ENCODE results near the gene CEP126. TPM values are rescaled to one million over a fixed set of nuclear protein-coding genes. Genes with fewer than 3 reads are reported as not detected.

The CEP126 gene
- total RNA-seq, 6 donors from 2014 or later: 2.0 to 33.4 (median 8.0) TPM

DNA sequence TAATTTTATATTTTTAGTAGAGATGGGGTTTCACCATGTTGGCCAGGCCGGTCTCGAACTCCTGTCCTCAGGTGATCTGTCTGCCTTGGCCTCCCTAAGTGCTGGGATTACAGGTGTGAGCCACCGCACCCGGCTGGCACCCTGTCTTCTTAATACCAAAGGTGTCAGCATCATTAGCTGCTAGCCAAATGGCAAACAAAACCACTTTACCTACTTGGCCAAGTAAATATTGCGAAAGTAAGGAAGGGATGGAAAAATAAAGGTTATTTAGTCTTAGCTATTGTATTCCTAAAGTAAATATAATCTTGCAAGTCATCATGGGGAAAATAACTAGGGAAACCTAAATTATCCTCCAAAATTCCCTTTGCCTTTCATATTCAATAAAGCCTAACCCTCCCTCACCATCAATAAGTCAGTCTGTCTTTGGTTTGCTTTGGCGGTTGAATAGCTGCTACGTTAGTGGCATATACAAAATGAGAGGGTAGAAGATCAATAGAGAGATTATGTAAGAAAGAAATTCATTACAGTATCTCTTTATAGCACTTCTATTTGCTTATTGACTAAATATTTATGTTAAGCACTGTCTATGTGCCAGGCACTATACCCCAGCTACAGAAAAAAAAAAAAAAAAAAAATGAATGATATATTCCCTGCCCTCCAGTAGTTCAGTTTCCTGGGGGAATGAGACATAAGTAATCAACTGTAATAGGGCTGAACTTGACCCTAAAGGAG, 92.2 kb downstream of the CEP126 start:
- no peaks in the 10 kb centered on the region for H3K9me3 ChIP-seq
- H3K27ac ChIP-seq: peak overlapping the region; percentile 57 to 74 (median 64)
- TF ChIP-seq POLR2A (IDR thresholded peaks at IDR 0.05) (no peak), EP300 (IDR thresholded peaks at IDR 0.05) (peak in 1 of 4 donors; percentile 49)
- ATAC-seq (ENCODE audit: low FRiP score in 2 of 2): no peak
- no peaks in the 10 kb centered on the region for H3K27me3 ChIP-seq
- 78 to 79% methylated on average over 7 of the region's 7 CpGs for WGBS, 2 donors
- H3K36me3 ChIP-seq: no peaks in the 10 kb centered on the region
- DNase-seq: peak in 1 of 2 donors; percentile 48
- H3K4me3 ChIP-seq: no peak overlapping the region
- H3K4me1 ChIP-seq: peaks cover 7 to 20% (median 14%) of the 10 kb centered on the region in 4 donors

GRCh38 chr11:102007567-102008437, 93.0 kb downstream of the CEP126 start:
- Histone ChIP-seq H3K9me3 (no peaks in the 10 kb centered on the region), H3K36me3 (no peaks in the 10 kb centered on the region), H3K27ac (peak overlapping the region; percentile 57 to 74 (median 64)), H3K4me3 (no peak overlapping the region), H3K27me3 (no peaks in the 10 kb centered on the region), H3K4me1 (peaks cover 7 to 20% (median 14%) of the 10 kb centered on the region in 4 donors)
- 25 to 31% methylated on average over 4 of the region's 4 CpGs for WGBS, 2 donors
- peak; percentile 75 to 88 for ATAC-seq (ENCODE audit: low FRiP score in 2 of 2)
- TF ChIP-seq EP300 (IDR thresholded peaks at IDR 0.05): peak; percentile 30 to 98 (median 65)
- peak; percentile 29 to 70 (median 55) for TF ChIP-seq CTCF (IDR thresholded peaks at IDR 0.05)
- TF ChIP-seq POLR2A (IDR thresholded peaks at IDR 0.05): no peak
- TF ChIP-seq POLR2AphosphoS5 (IDR thresholded peaks at IDR 0.05): peak; percentile 48 to 58
- DNase-seq: peak in 1 of 2 donors; percentile 67

DNA sequence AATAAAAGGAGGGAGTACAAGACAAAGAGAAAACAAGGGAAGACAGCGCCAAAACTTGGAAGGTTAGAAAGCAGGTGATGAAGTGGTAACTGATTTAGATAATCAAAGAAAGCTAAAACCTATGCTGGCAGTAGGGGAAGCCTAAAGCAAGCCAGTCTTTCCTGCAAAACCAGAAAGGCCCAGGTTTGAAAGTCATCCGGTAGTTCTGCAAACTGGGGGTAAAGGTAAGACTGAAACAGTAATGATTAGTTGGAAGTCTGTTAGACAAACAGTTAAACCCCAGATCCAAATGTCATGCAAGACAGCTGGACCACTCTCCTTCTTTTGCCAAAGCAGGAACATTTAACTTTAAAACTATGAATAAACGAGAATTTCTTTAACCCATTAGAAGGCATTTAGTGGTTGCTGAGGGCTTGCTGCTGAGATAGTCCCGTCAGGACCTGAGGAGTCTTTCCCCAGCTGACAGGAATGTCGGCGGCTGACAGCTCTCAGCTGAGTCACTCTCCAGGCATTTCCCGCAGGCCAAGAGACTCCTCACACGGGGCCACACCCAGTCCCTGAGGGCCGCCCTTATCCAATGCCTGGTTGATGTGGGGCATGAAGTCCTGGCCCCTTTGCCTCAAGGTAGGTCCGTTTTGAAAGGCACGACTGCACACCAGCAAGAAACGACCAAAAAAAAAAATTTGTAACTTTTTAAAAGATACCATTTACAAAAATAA, 96.1 kb downstream of the CEP126 start:
- Histone ChIP-seq H3K36me3 (no peaks in the 10 kb centered on the region), H3K4me3 (no peak overlapping the region), H3K4me1 (peaks cover 7 to 20% (median 14%) of the 10 kb centered on the region in 4 donors), H3K27ac (peak overlapping the region; percentile 11 to 55 (median 48)), H3K27me3 (no peaks in the 10 kb centered on the region), H3K9me3 (no peaks in the 10 kb centered on the region)
- DNase-seq (peak in 1 of 2 donors; percentile 89), ATAC-seq (ENCODE audit: low FRiP score in 2 of 2) (peak; percentile 87 to 89)
- WGBS, 2 donors: 20 to 31% methylated on average over 11 to 12 of the region's 12 CpGs
- peak in 2 of 4 donors; percentile 44 to 61 for TF ChIP-seq EP300 (IDR thresholded peaks at IDR 0.05)
- no peak for TF ChIP-seq POLR2A (IDR thresholded peaks at IDR 0.05)
- peak; percentile 17 to 40 for TF ChIP-seq POLR2AphosphoS5 (IDR thresholded peaks at IDR 0.05)

DNA sequence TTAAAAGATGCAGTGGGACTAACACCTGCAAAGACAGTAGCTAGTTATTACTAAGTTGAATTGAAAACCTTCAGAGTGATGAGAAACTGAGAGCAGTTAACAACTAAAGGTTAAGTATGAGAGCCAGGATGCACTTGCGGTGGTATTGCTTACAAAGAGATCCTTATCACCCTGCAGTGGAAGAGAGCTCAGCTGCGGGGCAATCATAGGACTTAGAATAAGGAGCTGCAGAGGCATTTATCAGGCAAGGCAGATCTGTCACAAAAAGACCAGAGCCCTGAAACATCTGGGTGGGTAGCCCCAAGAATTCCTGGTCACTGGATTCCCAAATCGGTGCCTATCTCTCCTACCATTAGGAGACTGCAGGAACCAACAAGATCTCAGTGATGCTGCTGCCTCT, 98.1 kb downstream of the CEP126 start:
- 44 to 49% methylated on average over 2 to 3 of the region's 3 CpGs for WGBS, 2 donors
- Histone ChIP-seq H3K27ac (no peak overlapping the region), H3K27me3 (no peaks in the 10 kb centered on the region), H3K4me3 (no peak overlapping the region), H3K36me3 (no peaks in the 10 kb centered on the region), H3K9me3 (no peaks in the 10 kb centered on the region), H3K4me1 (peaks cover 7 to 15% (median 10%) of the 10 kb centered on the region in 4 donors)
- no peak for TF ChIP-seq EP300 (IDR thresholded peaks at IDR 0.05)
- no peak for ATAC-seq (ENCODE audit: low FRiP score in 2 of 2)
- no peak for DNase-seq

DNA sequence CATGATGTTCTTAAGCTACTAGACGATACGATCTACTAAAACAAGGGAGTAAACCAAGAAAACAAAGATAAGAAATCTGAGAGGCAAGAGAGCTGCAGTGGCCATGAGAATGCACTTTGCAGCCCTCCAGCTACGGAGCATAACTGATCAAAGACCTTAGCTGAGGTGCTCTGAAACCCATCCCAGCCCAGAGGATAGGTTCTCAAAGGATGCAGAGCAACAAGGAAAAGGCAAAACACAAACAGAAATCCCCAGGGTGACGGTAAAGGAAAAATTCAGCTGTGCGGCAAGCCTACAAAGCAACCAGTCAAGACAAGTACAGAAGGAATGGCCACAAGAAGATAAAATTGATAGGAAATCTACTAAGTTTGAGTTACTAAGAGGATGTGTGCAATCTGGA, 99.9 kb downstream of the CEP126 start:
- Histone ChIP-seq H3K4me3 (no peak overlapping the region), H3K27me3 (no peaks in the 10 kb centered on the region), H3K36me3 (no peaks in the 10 kb centered on the region), H3K27ac (no peak overlapping the region), H3K9me3 (no peaks in the 10 kb centered on the region), H3K4me1 (peaks cover 7 to 15% (median 9%) of the 10 kb centered on the region in 4 donors)
- TF ChIP-seq POLR2AphosphoS5 (IDR thresholded peaks at IDR 0.05): no peak
- TF ChIP-seq EP300 (IDR thresholded peaks at IDR 0.05): no peak
- no peak for TF ChIP-seq CTCF (IDR thresholded peaks at IDR 0.05)
- TF ChIP-seq POLR2A (IDR thresholded peaks at IDR 0.05): no peak
- ATAC-seq (ENCODE audit: low FRiP score in 2 of 2) (no peak), DNase-seq (no peak)
- 84 to 91% methylated on average over 5 of the region's 5 CpGs for WGBS, 2 donors
